Kidney (tissue), 14 donors: ENCODE data around the gene GIT1. TPM values are rescaled to one million over a fixed set of nuclear protein-coding genes. Genes with fewer than 3 reads are reported as not detected.

ENCODE experiments used
- DNase-seq, 5 donors: peaks; one replicate each; pipeline ENCODE4 v3.0.0-alpha.2; 2013 to 2020
- FAIRE-seq: peaks from 2 replicates; lab custom pipeline; 2012; peaks lifted over from hg19 to GRCh38; lab: Jason Lieb, UNC
- H3K27ac ChIP-seq, 2 donors: one replicate each; pipeline ENCODE4 v1.7.0; 2013; ENCODE audit warnings: low read depth in 2 of 2, low read length in 2 of 2, inconsistent platforms in 1 of 2
- H3K27me3 ChIP-seq: one replicate; pipeline ENCODE4 v1.7.1; 2013; ENCODE audit warnings: low read length, inconsistent platforms; ENCODE audit not compliant: control insufficient read depth, insufficient read depth
- H3K36me3 ChIP-seq, 3 donors: one replicate each; pipeline versions ENCODE4 v1.7.0 to v1.7.1; 2013; ENCODE audit warnings: low read length in 3 of 3, control low read depth in 1 of 3, inconsistent platforms in 1 of 3; ENCODE audit not compliant: insufficient read depth in 3 of 3, control insufficient read depth in 2 of 3
- H3K4me1 ChIP-seq, 3 donors: one replicate each; pipeline versions ENCODE4 v1.7.0 to v1.7.1; 2013; ENCODE audit warnings: low read length in 3 of 3, inconsistent platforms in 1 of 3, low read depth in 1 of 3; ENCODE audit not compliant: control insufficient read depth in 2 of 3, insufficient read depth in 2 of 3
- H3K4me3 ChIP-seq, 3 donors: one replicate each; pipeline versions ENCODE4 v1.7.0 to v1.8.1; 2013; ENCODE audit warnings: low read length in 3 of 3, control low read depth in 1 of 3, inconsistent platforms in 1 of 3
- H3K9ac ChIP-seq, 3 donors: one replicate each; pipeline versions ENCODE4 v1.7.0 to v1.7.1; 2013; ENCODE audit warnings: low read length in 3 of 3, control low read depth in 1 of 3, inconsistent platforms in 1 of 3
- H3K9me3 ChIP-seq, 3 donors: one replicate each; pipeline versions ENCODE4 v1.7.0 to v1.7.1; 2013; ENCODE audit warnings: low read length in 3 of 3, control low read depth in 1 of 3, inconsistent platforms in 1 of 3; ENCODE audit not compliant: control insufficient read depth in 2 of 3, insufficient read depth in 1 of 3
- intact Hi-C: fragments of 100-400 bp; cut with DNase I; formaldehyde crosslinking; loops from one replicate; pipeline ENCODE4 v1.11.1; 2022
- polyA plus RNA-seq: library from polyadenylated mRNA; stranded (reverse); fragments of 350-450 nt; fragmentation: Illumina TruSeq; extraction: RNeasy Lipid Tissue Mini Kit (QIAGEN cat#74804); gene quantifications from one replicate; pipeline ENCODE4 v1.2.3, GENCODE V29; 2014; ENCODE audit warnings: low read depth, low replicate concordance; ENCODE audit not compliant: insufficient read depth
- total RNA-seq: library from RNA; stranded (reverse); fragmentation: NEBNext Ultra II Directional; extraction: Animal tissue kit (Norgen Biotek cat#: 25700); gene quantifications from one replicate; pipeline ENCODE4 v1.2.1, GENCODE V29; 2021
- TF ChIP-seq, protein P1 (sequence below): IDR thresholded peaks from 3 replicates; pipeline ENCODE4 v1.5.1; 2012; ENCODE audit warnings: mild to moderate bottlenecking, moderate library complexity, borderline replicate concordance; ENCODE audit not compliant: insufficient read depth; ENCODE audit errors: extremely low read depth
- donor health status: control.
- donor health status: control.
- donor health status: control.
- donor health status: control.
- donor health status: control.
- donor health status: DM: yes; HTN: yes; CAD: no.
- donor health status: Normal renal cell carcinoma (clear cell type).

Gene GIT1
- total and polyA plus RNA-seq, 2 donors from 2014 or later, result 21.4 to 41.9 TPM

DNA sequence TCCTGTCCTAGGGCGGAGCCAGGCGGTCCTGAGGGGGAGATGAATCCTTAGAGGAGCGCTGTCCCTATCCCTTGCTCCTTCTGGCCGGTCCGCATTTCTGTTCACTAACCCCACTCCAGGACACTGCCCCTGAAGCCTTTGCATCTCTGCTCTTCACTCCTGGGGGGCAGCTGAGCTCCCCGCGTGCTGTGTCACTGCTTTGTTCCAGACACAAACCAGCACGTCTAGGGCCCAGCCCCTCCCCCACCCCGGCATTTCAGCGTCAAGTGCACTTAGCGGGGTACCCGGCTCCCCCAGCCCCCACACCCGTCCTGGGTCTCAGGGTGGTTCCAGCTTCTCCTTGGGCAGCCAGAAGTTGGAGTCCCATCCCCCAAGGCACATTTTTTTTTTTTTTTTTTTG, 24.4 kb upstream of the GIT1 start:
- Histone ChIP-seq H3K4me1 (peaks cover 0 to 33% (median 17%) of the 10 kb centered on the region in 3 donors), H3K27ac (no peak overlapping the region), H3K27me3 (peaks cover 22% of the 10 kb centered on the region), H3K4me3 (peak overlapping the region in 1 of 3 donors; percentile 39), H3K9ac (no peak overlapping the region), H3K36me3 (no peaks in the 10 kb centered on the region), H3K9me3 (no peaks in the 10 kb centered on the region)
- no peak for FAIRE-seq
- peak in 2 of 5 donors; percentile 15 to 84 for DNase-seq
- TF ChIP-seq, protein P1, sequence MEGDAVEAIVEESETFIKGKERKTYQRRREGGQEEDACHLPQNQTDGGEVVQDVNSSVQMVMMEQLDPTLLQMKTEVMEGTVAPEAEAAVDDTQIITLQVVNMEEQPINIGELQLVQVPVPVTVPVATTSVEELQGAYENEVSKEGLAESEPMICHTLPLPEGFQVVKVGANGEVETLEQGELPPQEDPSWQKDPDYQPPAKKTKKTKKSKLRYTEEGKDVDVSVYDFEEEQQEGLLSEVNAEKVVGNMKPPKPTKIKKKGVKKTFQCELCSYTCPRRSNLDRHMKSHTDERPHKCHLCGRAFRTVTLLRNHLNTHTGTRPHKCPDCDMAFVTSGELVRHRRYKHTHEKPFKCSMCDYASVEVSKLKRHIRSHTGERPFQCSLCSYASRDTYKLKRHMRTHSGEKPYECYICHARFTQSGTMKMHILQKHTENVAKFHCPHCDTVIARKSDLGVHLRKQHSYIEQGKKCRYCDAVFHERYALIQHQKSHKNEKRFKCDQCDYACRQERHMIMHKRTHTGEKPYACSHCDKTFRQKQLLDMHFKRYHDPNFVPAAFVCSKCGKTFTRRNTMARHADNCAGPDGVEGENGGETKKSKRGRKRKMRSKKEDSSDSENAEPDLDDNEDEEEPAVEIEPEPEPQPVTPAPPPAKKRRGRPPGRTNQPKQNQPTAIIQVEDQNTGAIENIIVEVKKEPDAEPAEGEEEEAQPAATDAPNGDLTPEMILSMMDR, result no peak
- intact Hi-C loops, result no loop called here

DNA sequence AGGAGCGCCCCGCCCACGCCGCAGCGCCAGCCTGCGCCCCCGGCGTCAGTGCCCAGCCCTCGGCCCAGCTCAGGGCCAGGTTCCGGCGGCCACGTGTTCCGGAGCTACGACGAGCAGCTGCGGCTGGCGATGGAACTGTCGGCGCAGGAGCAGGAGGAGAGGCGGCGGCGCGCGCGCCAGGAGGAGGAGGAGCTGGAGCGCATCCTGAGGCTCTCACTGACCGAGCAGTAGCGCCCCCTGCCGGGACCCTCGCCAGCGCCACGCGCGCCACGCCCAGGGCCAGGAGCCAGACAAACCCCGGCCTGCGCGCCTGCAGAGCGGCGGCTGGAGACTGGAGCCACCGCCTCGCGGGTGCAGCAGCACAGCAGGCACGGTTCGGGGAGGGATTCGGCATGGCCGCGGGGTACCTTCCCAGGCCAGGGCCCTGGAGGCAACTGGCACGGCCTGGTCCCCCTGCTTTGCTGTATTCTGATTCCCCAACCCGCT, 23.9 kb upstream of the GIT1 start:
- Histone ChIP-seq H3K9me3 (no peaks in the 10 kb centered on the region), H3K36me3 (no peaks in the 10 kb centered on the region), H3K27me3 (peaks cover 18% of the 10 kb centered on the region), H3K4me3 (peak overlapping the region in 1 of 3 donors; percentile 39), H3K9ac (no peak overlapping the region), H3K27ac (no peak overlapping the region), H3K4me1 (peaks cover 0 to 33% (median 17%) of the 10 kb centered on the region in 3 donors)
- no peak for FAIRE-seq
- intact Hi-C loops, result no loop called here
- TF ChIP-seq, protein P1, result peak; percentile 88
- peak; percentile 96 to 97 (median 96) for DNase-seq

DNA sequence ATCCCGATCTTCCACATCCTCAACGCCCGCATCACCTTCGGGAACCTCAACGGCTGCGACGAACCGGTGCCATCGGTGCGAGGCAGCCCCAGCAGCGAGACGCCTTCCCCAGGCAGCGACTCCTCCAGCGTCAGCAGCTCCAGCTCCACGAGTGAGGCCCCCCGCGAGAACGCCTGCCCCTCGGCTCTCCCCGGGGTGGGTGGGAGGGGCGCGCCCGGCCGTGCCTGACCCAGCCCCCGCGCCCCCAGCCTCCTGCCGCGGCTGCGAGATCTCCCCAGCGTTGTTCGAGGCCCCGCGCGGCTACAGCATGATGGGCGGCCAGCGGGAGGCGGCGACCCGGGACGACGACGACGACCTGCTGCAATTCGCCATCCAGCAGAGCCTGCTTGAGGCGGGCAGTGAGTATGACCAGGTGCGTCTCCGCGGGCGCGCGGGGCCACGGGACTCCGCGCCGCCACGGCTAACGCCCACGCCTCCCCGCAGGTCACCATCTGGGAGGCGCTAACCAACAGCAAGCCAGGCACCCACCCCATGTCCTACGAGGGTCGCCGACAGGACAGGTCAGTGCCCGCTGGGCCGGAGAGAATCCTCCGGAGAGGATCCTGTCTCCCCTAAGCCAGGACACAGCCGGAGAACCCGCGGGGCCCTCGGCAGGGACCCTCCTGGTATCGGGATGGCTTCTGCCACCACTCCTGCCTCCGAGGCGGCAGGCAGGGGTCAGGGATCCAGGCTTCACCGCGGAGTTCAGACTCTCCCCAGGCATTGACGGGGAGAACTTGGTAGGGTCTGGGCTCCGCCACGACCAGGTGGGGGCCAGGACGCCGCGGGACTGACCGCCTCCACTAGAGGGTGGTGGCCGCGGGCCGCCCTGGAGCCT, 23.2 kb upstream of the GIT1 start:
- H3K9ac ChIP-seq, result no peak overlapping the region
- no peak overlapping the region for H3K4me3 ChIP-seq
- TF ChIP-seq, protein P1, result no peak
- no peaks in the 10 kb centered on the region for H3K9me3 ChIP-seq
- intact Hi-C loops, result no loop called here
- H3K27ac ChIP-seq, result no peak overlapping the region
- FAIRE-seq, result no peak
- peak in 4 of 5 donors; percentile 29 to 83 (median 53) for DNase-seq
- peaks cover 0 to 27% (median 17%) of the 10 kb centered on the region in 3 donors for H3K4me1 ChIP-seq
- H3K36me3 ChIP-seq, result no peaks in the 10 kb centered on the region
- H3K27me3 ChIP-seq, result peaks cover 15% of the 10 kb centered on the region
